ENCODE data around the gene SLF2.
"Not testable (repeated sequence)": the region's sequence is repeated elsewhere in the genome, so short reads cannot be mapped to it uniquely, and the experiment has no call there.

SLF2 gene

GRCh38 chr10:100881556-100882213 lies 31.1 kb upstream of the SLF2 start:
- DNase-seq: no peak

- no peak for DNase-seq
Observed at GRCh38 chr10:100882252-100882651, 30.5 kb upstream of the SLF2 start.

- DNase-seq: no peak
Observed at GRCh38 chr10:100882671-100883311, 30.0 kb upstream of the SLF2 start.

- no peak for DNase-seq
Observed at GRCh38 chr10:100883312-100883821, 29.4 kb upstream of the SLF2 start.

- DNase-seq: not testable (repeated sequence)
Observed at GRCh38 chr10:100885611-100886010, 27.2 kb upstream of the SLF2 start.

GRCh38 chr10:100886091-100886490 lies 26.7 kb upstream of the SLF2 start:
- DNase-seq: no peak

- no peak for DNase-seq
Observed at GRCh38 chr10:100886521-100886920, 26.2 kb upstream of the SLF2 start.

- no peak for DNase-seq
Observed at GRCh38 chr10:100886963-100887362, 25.8 kb upstream of the SLF2 start.

- no peak for DNase-seq
Observed at GRCh38 chr10:100887761-100888296, 24.9 kb upstream of the SLF2 start.

- DNase-seq: no peak
Observed at GRCh38 chr10:100888957-100889356, 23.8 kb upstream of the SLF2 start.

GRCh38 chr10:100889546-100889945 lies 23.2 kb upstream of the SLF2 start:
- no peak for DNase-seq

GRCh38 chr10:100890141-100890672 lies 22.6 kb upstream of the SLF2 start:
- no peak for DNase-seq

- no peak for DNase-seq
Observed at GRCh38 chr10:100890673-100891317, 22.0 kb upstream of the SLF2 start.

GRCh38 chr10:100894033-100894432 lies 18.7 kb upstream of the SLF2 start:
- no peak for DNase-seq

GRCh38 chr10:100894589-100895294 lies 18.0 kb upstream of the SLF2 start:
- DNase-seq: no peak

GRCh38 chr10:100895346-100895745 lies 17.4 kb upstream of the SLF2 start:
- DNase-seq: no peak

GRCh38 chr10:100895896-100896295 lies 16.9 kb upstream of the SLF2 start:
- DNase-seq: no peak

- DNase-seq: no peak
Observed at GRCh38 chr10:100896876-100897461, 15.8 kb upstream of the SLF2 start.

- DNase-seq: no peak
Observed at GRCh38 chr10:100897976-100898375, 14.8 kb upstream of the SLF2 start.

GRCh38 chr10:100899171-100899570 lies 13.6 kb upstream of the SLF2 start:
- DNase-seq: no peak

GRCh38 chr10:100901051-100901450 lies 11.7 kb upstream of the SLF2 start:
- DNase-seq: no peak

GRCh38 chr10:100902622-100903021 lies 10.1 kb upstream of the SLF2 start:
- DNase-seq: no peak

GRCh38 chr10:100904917-100905316 lies 7.8 kb upstream of the SLF2 start:
- DNase-seq: no peak
